Raji (cell line): ENCODE results near the gene ATN1.

Experiments used
- POLR2A ChIP-seq: IDR thresholded peaks from 2 replicates; pipeline ENCODE4 v1.6.1; 2011; ENCODE audit warnings: low read depth, low read length, control low read depth; ENCODE audit not compliant: insufficient read depth

The ATN1 gene

GRCh38 chr12:6904280-6905276 is 23.2 kb upstream of the ATN1 start, which contains the start of gene LRRC23:
LRRC23 (plus strand) TSS chr12:6904822; CDS start chr12:6905634, 812 bp downstream.
- peak; percentile 92 for TF ChIP-seq POLR2A

- TF ChIP-seq POLR2A: no peak
Observed at GRCh38 chr12:6905414-6906040, 22.2 kb upstream of the ATN1 start.

GRCh38 chr12:6909421-6910145 is 18.2 kb upstream of the ATN1 start:
- no peak for TF ChIP-seq POLR2A

- no peak for TF ChIP-seq POLR2A
Observed at GRCh38 chr12:6912164-6912935, 15.4 kb upstream of the ATN1 start.

- TF ChIP-seq POLR2A: no peak
Observed at GRCh38 chr12:6914246-6914946, 13.4 kb upstream of the ATN1 start, which contains the start of gene ENO2. ENO2 (plus strand) TSS chr12:6914580; CDS start chr12:6915833, 1,253 bp downstream.

GRCh38 chr12:6914947-6915788 is 12.6 kb upstream of the ATN1 start:
- TF ChIP-seq POLR2A: no peak

GRCh38 chr12:6915789-6916285 is 11.9 kb upstream of the ATN1 start:
- TF ChIP-seq POLR2A: no peak

- TF ChIP-seq POLR2A: no peak
Observed at GRCh38 chr12:6916426-6917200, 11.1 kb upstream of the ATN1 start.

- no peak for TF ChIP-seq POLR2A
Observed at GRCh38 chr12:6917491-6918231, 10.1 kb upstream of the ATN1 start.

- TF ChIP-seq POLR2A: no peak
Observed at GRCh38 chr12:6919588-6919987, 8.2 kb upstream of the ATN1 start.

GRCh38 chr12:6921539-6921938 is 6.2 kb upstream of the ATN1 start:
- no peak for TF ChIP-seq POLR2A
